ENCODE results near the gene DCLK1. TPM values are rescaled to one million over a fixed set of nuclear protein-coding genes. Genes with fewer than 3 reads are reported as not detected.
A peak's percentile ranks its signal among the peaks of the same experiment; 100 is the strongest.

Gene DCLK1
- total RNA-seq, 2 experiments from 2014 or later, result not detected

GRCh38 chr13:35722458-35723052, 408.6 kb downstream of the DCLK1 start:
- Mint-ChIP-seq H3K9me3 (no peaks in the 10 kb centered on the region), H3K4me1 (ENCODE audit: low read depth) (no peaks in the 10 kb centered on the region), H3K27ac (no peak overlapping the region), H3K4me3 (no peak overlapping the region), H3K27me3 (peaks cover 6% of the 10 kb centered on the region), H3K36me3 (ENCODE audit: low read depth) (no peaks in the 10 kb centered on the region)
- CTCF ChIA-PET, result interaction anchor here (1.0 to 1.4 kb wide), 3 partner anchors 10 to 559 kb away, joined by 3 read pairs; no protein-coding TSS in a partner anchor
- intact Hi-C loops (cut with micrococcal nuclease), result no loop called here
- POLR2A ChIA-PET, result no interaction called here
- DNase-seq, result no peak
- TF ChIP-seq, protein P1, sequence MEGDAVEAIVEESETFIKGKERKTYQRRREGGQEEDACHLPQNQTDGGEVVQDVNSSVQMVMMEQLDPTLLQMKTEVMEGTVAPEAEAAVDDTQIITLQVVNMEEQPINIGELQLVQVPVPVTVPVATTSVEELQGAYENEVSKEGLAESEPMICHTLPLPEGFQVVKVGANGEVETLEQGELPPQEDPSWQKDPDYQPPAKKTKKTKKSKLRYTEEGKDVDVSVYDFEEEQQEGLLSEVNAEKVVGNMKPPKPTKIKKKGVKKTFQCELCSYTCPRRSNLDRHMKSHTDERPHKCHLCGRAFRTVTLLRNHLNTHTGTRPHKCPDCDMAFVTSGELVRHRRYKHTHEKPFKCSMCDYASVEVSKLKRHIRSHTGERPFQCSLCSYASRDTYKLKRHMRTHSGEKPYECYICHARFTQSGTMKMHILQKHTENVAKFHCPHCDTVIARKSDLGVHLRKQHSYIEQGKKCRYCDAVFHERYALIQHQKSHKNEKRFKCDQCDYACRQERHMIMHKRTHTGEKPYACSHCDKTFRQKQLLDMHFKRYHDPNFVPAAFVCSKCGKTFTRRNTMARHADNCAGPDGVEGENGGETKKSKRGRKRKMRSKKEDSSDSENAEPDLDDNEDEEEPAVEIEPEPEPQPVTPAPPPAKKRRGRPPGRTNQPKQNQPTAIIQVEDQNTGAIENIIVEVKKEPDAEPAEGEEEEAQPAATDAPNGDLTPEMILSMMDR (IDR thresholded peaks at IDR 0.05), result no peak
- no peak for ATAC-seq

DNA sequence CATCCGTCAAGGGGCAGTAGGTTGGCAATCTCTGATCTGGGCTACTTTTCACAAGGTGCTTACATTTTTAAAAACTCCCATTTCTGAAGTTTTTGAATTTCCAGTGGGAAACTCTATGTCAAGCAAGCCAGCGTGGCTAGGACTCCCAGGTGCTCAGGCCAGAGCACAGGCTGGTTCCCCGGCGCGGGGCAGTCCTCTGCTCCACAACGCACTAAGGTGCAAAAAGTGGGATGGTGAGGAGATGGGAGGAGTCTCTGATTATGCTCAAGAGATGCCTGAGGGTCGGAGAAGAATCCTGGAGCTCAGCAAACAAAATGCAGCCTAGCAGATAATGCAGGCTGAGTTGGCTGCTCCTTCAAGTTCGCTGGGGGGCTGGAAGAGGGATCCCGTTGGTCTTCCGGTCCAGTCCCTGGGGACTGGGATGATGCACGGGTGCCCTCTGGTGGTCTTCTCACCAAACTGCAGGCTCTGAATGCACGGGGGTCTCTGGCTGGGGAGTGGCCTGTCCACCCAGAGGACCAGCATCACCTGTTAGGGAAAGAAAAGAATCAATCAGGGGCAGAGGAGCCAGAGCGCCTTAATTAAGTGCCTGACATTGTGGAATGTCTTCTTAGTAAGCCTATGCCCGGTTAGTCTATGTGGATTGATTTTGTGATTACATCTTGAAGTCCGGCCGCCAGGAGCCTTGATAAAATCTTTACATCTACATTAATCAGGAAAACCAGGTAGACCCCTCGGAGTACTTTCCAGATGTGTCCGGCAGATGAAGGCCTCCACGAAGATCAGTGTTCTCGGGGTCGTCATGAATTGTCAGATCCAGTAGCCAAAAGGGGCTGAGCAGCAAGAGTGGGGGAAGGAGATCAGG, 410.3 kb downstream of the DCLK1 start:
- Mint-ChIP-seq H3K36me3 (ENCODE audit: low read depth) (no peaks in the 10 kb centered on the region), H3K27me3 (peaks cover 6% of the 10 kb centered on the region), H3K27ac (no peak overlapping the region), H3K9me3 (no peaks in the 10 kb centered on the region), H3K4me3 (no peak overlapping the region), H3K4me1 (ENCODE audit: low read depth) (no peaks in the 10 kb centered on the region)
- ATAC-seq, result peak; percentile 69
- POLR2A ChIA-PET, result interaction anchor here (0.6 kb wide), 1 partner anchor 239 kb away, joined by 3 read pairs; no protein-coding TSS in a partner anchor
- TF ChIP-seq, protein P1 (IDR thresholded peaks at IDR 0.05), result peak; percentile 94
- DNase-seq, result peak; percentile 61
- CTCF ChIA-PET, result interaction anchor here (0.6 to 1.2 kb wide), 2 partner anchors 10 to 99 kb away, joined by 3 read pairs; no protein-coding TSS in a partner anchor
- intact Hi-C loops (cut with micrococcal nuclease), result no loop called here

DNA sequence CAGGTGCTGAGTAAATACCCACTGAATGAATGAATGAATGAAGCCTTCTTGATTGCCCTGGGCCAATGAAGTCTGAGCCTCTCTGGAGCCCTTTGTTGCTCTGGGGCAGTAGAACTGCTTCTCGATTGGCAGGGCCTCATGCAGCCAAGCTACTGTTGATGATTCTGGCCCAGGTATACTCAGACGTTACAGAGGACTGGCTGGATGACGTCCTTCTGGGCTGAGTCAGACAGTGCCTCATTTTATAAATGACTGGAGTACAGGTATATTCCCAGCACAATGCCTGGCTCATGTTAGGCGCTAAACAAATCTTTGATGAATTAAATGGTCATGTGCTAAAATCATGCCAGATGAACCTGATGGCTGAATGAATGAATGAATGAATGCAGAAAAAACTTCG, 410.9 kb downstream of the DCLK1 start:
- H3K4me1 Mint-ChIP-seq (ENCODE audit: low read depth), result no peaks in the 10 kb centered on the region
- intact Hi-C loops (cut with micrococcal nuclease), result no loop called here
- H3K27me3 Mint-ChIP-seq, result peaks cover 6% of the 10 kb centered on the region
- no peaks in the 10 kb centered on the region for H3K9me3 Mint-ChIP-seq
- no peak overlapping the region for H3K27ac Mint-ChIP-seq
- TF ChIP-seq, protein P1 (IDR thresholded peaks at IDR 0.05), result no peak
- no peak for DNase-seq
- POLR2A ChIA-PET, result no interaction called here
- no peak overlapping the region for H3K4me3 Mint-ChIP-seq
- CTCF ChIA-PET, result interaction anchor here (0.6 to 1.2 kb wide), 2 partner anchors 9 to 100 kb away, joined by 3 read pairs; no protein-coding TSS in a partner anchor
- ATAC-seq, result no peak
- no peaks in the 10 kb centered on the region for H3K36me3 Mint-ChIP-seq (ENCODE audit: low read depth)

Other genes starting within 250 kb of the DCLK1 start
- gene SOHLH2, start 83.2 kb upstream of the DCLK1 start, total RNA-seq, result not detected
- not detected for gene CCDC169, start 166.4 kb upstream of the DCLK1 start, total RNA-seq
- 10 to 100 TPM; 16.0 to 16.4 TPM for gene SPART, start 215.0 kb upstream of the DCLK1 start, total RNA-seq

All from activated CD8-positive, alpha-beta T cell treated with anti-CD3 and anti-CD28 coated beads for 36 hours (primary cell).